GM18951 (cell line): ENCODE data around the gene SNRPD1.
"Not testable (repeated sequence)": the region's sequence is repeated elsewhere in the genome, so short reads cannot be mapped to it uniquely, and the experiment has no call there.

Experiments
- POLR2A ChIP-seq: IDR thresholded peaks from 4 replicates; pipeline ENCODE4 v1.6.1; 2011; ENCODE audit warnings: mild to moderate bottlenecking; ENCODE audit not compliant: insufficient read length, insufficient read depth; ENCODE audit errors: extremely low read depth
- in situ Hi-C: fragments of 300-500 bp; cut with MboI; formaldehyde crosslinking; loops from one replicate; pipeline ENCODE4 v1.12.0; 2022; ENCODE audit warnings: low sequenced_read_pairs, mixed read lengths, inconsistent platforms; ENCODE audit not compliant: unreplicated experiment

Gene SNRPD1

DNA sequence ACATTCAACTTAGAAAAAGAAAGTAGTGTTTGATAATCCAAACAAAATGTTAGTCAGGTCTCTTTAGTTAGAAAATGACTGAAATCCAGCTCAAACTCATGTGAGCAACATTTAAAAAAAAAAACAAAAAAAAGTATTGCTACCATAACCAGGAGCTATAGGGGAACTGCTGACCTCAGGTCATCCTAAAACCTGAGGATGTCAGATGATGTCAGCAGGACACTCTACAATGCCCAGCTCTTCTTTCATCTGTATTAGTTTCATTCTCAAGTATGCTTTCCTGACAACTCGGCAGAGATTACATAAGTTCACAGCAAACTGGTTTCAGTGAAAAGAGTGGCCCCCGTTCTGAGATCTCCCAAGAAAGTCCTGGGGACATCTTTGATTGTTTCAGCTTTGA lies 7.4 kb upstream of the SNRPD1 start:
- in situ Hi-C loops: no loop called here
- TF ChIP-seq POLR2A: no peak

DNA sequence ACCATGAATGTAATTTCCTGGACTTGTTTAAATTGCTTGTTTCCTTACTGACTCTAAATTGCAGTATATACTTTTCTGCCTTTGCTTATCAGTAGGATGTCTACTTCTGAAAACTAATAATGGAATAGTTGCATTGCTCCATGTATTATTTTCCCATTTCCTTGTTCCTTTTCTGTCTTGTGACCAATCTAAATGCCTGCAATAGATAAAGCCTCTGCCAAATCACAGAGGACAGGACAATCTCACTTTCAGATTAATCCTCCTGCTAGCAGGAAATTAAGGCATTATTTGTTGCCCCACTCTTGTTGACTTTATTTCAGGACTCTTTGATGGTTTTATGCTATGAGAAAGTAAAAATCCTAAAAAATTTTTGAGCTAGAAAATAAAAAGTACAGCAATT lies 6.9 kb upstream of the SNRPD1 start:
- no peak for TF ChIP-seq POLR2A
- in situ Hi-C loops: no loop called here

DNA sequence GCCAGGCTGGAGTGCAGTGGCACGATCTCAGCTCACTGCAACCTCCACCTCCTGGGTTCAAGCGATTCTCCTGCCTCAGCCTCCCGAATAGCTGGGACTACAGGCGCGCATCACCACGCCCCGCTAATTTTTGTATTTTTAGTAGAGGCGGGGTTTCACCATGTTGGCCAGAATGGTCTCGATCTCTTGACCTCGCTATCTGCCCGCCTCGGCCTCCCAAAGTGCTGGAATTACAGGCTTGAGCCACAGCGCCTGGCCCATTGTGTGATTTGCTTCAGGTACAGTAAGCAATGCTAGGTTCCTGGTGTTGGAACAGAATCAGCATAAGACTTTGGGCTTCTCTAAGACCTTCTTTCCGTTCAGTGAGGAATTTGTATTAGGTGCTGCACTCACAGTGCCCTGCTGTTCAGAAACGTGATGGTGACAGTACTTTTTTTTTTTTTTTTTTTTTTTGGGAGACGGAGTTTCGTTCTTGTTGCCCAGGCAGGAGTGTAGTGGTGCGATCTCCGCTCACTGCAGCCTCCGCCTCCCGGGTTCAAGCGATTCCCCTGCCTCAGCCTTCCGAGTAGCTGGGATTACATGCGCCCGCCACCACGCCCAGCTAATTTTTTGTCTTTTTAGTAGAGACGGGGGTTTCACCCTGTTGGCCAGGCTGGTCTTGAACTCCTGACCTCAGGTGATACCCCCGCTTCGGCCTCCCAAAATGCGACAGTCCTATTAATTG lies 551 bp upstream of the SNRPD1 start:
- in situ Hi-C loops: not testable (repeated sequence)

DNA sequence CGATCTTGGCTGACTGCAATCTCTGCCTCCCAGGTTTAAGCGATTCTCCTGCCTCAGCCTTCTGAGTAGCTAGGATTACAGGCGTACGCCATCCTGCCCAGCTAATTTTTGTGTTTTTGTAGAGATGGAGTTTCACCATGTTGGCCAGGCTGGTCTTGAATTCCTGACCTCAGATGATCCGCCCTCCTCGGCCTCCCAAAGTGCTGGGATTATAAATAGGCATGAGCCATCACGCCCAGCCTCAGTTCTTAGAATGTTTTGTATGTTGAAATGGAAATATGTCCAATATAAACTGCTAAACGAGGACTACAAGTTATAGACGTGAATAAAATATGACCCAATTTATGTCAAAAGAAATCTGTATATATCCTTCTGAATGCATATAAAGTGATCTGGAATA lies 9.5 kb downstream of the SNRPD1 start:
- in situ Hi-C loops: not testable (repeated sequence)

DNA sequence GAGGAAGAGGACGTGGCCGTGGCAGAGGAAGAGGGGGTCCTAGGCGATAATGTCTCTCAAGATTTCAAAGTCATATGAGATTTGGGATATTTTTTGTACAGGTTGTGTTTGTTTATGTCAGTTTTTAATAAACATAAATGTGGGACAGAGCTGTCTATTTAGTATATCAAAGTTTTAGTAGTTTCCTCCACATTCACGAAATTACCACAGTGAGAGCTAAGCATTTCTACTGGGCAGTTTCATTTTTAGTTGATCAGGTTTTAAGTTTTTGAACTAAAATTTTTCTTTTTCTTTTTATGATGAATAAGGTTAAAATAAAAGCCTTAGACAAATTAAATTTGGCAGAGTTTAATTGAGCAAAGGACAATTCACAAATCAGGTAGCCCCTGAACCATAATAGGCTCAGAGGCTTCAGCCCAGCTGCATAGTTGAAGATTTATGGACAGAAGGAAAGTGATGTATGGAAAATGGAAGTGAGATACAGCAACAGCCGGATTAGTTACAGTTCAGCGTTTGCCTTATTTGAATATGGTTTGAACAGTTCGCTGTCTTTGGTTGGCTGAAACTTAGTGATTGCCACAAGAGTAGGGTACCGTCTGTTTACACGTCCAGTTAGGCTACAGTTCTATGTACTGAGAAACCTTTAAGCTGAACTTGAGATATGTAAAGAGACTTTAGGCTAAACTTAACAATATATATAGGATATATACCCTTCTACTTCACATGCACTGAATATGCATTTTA lies 17.1 kb downstream of the SNRPD1 start:
- no peak for TF ChIP-seq POLR2A
- in situ Hi-C loops: no loop called here

DNA sequence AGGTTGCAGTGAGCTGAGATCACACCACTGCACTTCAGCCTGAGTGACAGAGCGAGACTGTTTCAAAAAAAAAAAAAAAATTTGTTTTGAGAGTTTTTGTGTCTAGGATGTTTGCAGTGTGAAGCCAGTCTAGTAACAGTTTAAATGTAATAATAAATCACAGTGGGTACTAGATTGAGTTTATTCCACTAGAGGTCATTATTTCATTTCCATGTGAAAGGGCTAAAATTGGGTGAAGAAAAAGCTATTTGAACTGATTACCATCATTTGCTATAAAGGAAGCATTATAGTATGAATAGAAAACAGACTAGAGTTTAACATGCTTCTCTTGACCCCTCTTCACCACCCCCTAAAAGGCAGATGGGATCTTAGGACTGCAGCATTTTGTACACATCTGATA lies 20.3 kb downstream of the SNRPD1 start:
- in situ Hi-C loops: no loop called here
- TF ChIP-seq POLR2A: no peak

DNA sequence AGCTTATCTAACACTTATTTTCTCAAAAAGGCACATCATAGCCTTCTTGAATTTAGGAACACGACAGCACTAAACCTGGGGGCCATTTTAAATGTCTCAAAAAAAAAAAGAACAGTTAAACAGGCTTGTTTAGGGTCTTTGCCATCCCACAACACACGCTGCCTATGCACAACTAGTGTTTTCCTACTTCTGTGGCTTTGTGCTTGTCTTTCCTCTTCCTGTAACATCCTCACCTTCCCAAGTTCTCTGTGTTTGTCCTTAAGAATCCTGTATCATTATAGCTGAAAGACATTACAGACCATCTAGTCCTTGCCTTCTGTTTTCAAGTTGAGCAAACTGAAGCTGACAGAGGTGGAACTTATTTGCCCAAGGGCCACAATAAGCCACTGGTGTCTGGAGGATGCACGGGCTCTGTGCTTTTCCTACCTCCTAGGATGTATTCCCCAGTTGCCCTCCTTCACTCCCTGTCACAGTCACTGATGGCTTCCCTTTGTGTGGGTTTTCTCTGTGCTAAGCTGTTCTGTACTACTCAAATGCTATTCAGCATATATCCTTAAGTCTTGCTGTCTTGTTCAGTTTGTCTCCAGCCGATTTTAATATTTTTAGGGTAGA lies 22.6 kb downstream of the SNRPD1 start:
- in situ Hi-C loops: no loop called here
- TF ChIP-seq POLR2A: no peak

DNA sequence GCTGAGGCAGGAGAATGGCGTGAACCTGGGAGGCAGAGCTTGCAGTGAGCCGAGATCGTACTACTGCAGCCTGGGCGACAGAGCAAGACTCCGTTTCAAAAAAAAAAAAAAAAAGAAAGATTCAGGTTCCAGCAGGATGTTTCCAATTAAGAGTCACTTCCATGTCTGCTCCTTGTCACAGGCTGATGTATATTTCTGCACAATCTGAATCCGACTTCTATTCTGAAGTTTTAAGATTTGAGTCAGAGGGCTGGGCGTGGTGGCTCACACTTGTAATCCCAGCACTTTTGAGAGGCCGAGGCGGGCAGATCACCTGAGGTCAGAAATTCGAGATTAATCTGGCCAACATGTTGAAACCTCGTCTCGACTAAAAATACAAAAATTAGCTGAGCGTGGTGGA lies 24.7 kb downstream of the SNRPD1 start:
- in situ Hi-C loops: no loop called here
- TF ChIP-seq POLR2A: no peak

DNA sequence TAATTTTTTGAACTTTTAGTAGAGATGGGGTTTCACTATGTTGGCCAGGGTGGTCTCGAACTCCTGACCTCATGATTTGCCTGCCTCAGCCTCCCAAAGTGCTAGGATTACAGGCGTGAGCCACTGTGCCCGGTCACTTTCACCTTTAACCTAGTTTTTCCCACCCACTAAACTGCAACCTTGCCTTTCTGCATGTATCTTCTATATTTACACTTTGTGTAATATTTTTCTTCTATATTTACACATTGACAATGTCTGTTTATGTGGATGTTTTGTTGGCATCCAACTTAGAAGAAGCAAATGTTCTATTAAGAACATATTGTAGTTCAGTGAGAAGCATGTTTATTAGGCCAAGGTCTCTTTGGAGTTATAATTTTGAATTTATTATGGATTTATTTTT lies 26.7 kb downstream of the SNRPD1 start:
- in situ Hi-C loops: no loop called here
- TF ChIP-seq POLR2A: no peak

DNA sequence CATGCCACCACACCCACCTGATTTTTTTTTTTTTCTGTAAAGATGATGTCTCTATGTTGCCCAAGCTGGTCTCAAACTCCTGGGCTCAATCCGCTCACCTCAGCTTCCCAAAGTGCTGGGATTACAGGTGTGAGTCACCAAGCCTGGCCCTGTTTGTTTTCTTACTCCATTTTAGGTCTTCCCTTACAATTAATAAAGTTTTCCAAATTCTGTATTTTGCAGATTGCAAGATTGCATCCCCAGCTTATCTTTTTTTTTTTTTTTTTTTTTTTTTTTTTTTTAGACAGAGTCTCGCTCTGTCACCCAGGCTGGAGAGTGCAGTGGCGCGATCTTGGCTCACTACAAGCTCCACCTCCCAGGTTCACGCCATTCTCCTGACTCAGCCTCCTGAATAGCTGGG lies 28.3 kb downstream of the SNRPD1 start:
- in situ Hi-C loops: not testable (repeated sequence)

DNA sequence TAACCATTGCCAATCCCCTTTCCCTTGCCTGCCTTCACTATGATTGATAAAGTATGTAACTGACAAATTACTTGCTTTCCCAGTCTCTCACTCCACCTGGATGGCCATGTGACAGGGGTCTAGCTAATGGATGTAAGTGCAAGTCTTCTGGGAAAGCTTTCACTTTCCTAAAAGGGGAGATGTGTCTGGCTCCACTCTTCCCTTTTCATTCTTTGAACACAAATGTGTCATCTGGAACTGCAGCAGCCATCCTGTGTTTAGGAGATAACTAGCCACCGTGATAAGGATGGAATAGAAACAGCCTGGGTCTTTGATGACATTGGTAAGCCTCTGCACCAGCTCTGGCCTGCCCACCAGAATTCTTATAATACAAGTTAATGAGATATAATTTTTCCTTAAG lies 38.2 kb downstream of the SNRPD1 start:
- in situ Hi-C loops: no loop called here
- no peak for TF ChIP-seq POLR2A

DNA sequence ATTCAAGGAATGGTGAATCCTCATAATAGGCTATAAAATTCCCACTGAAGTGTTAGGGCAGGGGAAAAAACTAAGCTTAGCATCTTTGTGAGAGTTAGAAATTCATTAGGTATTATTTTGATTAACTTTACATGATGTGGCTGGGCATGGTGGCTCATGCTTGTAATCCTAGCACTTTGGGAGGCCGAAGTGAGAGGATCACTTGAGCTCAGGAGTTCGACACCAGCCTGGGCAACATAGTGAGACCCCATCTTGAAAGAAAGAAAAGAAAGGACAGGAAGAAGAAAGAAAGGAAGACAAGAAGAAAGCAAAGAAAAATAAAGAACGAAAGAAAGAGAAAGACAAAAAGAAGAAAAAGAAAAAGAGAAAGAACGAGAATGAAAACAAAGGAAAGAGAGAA lies 40.0 kb downstream of the SNRPD1 start:
- no peak for TF ChIP-seq POLR2A
- in situ Hi-C loops: no loop called here

DNA sequence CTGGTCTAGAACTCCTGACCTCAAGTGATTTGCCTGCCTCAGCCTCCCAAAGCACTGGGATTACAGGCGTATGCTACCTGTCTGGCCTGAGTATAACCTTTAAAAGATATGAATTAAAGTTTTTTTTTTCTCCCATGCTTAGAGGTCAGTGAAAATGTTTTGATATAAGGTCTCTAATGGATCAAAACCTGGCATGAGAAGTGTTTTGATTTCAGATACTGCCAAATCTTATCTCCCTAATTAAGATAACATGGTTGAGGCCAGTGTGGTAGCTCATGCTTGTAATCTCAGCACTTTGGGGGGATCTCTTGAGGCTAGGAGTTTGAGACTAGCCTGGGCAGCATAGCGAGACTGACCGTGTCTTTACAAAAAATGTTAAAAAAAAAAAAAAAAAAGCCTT lies 41.2 kb downstream of the SNRPD1 start:
- TF ChIP-seq POLR2A: no peak
- in situ Hi-C loops: no loop called here

DNA sequence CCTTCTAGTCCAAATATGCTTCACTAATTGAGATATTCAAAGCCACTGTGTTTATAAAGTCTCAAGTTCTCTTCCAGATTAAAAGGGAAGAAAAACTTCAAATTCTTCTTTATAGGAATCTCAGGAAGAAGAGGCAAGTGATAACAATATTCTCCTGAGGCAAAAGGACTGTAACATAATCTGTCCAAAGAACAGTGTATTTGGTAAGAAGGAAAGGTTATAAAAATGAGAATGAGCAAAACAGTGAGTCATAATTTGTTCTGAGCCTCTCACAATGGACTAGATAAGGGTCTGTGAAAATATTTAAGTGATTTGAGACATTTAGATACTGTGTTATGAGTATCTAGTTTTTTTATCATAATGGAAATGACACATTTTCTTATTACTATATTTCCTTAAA lies 44.3 kb downstream of the SNRPD1 start:
- no peak for TF ChIP-seq POLR2A
- in situ Hi-C loops: no loop called here

DNA sequence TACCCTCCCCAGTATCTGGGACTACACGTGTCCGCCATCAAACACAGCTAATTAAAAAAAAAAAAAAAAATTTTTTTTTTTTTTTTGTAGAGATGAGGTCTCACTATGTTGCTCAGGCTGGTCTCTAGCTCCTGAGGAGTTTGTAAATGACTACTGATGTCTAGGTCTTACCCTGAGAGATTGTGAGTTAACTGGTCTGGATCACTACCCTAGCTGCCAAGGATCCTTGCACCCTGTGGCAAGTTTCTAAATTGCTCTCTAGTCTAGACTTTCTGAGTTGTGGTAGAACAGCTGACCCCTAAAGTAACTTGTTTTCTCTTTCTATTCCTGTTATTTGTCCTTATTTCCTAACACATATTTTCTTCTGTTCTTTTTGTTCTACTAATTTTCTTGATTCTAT lies 48.0 kb downstream of the SNRPD1 start:
- no peak for TF ChIP-seq POLR2A
- in situ Hi-C loops: no loop called here

DNA sequence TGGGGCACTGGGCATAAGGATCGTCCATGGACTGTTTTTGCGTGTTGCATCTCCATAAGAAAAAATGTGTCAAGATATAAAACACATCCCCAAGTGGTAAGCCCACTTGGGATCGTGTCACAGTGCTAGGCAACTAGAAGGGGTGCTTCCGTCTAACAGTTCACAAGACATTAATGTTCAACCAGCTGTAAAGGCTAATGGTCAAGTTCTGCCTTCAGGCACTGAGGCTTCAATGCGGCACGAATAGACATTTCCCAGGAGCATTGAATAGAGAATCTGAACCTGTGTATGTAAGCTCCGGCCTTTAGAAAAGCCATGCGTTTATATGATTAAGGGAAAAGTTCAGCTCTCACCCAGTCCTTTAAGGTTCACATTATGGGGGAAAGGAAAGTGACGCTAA lies 50.5 kb downstream of the SNRPD1 start:
- in situ Hi-C loops: no loop called here
- no peak for TF ChIP-seq POLR2A
